GM15510 (cell line): ENCODE data around the gene AVPR2.

Experiments used
- POLR2A ChIP-seq: IDR thresholded peaks from 3 replicates; pipeline ENCODE4 v1.6.1; 2011; ENCODE audit warnings: borderline replicate concordance; ENCODE audit not compliant: insufficient read length; ENCODE audit errors: extremely low read depth

AVPR2 gene

DNA sequence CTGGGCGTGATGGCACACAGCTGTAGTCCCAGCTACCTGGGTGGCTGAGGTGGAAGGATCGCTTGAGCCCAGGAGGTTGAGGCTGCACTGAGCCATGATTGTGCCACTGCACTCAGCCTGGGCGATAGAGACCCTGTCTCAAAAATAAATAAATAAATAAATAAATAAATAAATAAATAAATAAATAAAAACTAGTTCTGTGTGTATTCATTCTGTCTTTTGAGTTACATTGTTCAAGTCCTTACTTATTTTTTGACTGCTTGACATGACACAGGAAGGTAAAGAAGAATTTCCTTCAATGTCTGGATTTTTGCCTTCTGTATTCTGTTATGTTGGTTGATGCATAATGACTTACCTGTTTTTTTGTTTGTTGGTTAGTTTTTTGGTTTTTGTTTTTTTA lies 32.6 kb downstream of the AVPR2 start:
- no peak for TF ChIP-seq POLR2A

DNA sequence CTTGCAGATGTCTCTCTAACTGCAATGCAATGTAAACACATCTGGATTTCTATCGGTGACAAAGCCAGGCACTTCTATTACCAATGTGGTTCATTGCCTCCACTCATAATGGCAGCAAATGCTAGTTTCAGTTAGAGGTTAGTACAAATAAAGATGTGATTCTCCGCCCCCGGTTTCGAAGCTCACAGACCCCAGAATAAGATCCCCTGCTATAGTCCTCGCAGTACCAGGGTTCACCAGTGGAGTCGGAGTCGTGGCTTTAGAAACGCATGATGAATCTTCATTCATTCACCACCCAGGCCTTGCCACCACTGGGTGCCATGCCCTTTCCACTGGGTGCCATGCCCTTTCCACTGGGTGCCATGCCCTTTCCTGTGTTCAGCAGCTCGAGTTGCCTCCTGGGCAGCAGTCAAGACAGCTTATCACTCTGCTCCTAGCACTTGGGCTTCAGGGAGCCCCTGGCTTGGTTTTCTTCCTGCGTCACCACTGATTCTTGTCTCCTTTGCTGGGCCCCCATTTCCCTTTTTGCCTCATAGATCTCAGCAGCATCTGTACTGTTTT lies 33.8 kb downstream of the AVPR2 start:
- no peak for TF ChIP-seq POLR2A

DNA sequence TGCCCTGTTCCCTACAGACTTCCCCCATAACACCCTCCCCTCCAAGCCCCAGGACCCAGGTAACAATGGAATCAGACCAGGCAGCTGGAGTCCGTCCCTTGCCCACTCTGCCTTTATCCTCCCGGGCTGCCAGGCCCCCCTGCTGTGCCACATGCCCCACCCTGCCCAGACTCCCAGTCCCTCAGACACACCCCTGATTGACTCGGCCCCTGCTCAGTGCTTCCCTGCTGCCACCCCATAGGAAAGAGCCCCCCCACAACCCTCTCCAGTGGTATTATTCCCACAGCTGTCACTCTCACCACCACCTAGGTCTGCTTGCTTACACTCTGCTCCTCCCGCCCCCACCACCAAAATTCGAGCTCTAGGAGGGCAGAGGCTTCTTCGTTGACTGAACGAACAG lies 35.1 kb downstream of the AVPR2 start:
- no peak for TF ChIP-seq POLR2A

DNA sequence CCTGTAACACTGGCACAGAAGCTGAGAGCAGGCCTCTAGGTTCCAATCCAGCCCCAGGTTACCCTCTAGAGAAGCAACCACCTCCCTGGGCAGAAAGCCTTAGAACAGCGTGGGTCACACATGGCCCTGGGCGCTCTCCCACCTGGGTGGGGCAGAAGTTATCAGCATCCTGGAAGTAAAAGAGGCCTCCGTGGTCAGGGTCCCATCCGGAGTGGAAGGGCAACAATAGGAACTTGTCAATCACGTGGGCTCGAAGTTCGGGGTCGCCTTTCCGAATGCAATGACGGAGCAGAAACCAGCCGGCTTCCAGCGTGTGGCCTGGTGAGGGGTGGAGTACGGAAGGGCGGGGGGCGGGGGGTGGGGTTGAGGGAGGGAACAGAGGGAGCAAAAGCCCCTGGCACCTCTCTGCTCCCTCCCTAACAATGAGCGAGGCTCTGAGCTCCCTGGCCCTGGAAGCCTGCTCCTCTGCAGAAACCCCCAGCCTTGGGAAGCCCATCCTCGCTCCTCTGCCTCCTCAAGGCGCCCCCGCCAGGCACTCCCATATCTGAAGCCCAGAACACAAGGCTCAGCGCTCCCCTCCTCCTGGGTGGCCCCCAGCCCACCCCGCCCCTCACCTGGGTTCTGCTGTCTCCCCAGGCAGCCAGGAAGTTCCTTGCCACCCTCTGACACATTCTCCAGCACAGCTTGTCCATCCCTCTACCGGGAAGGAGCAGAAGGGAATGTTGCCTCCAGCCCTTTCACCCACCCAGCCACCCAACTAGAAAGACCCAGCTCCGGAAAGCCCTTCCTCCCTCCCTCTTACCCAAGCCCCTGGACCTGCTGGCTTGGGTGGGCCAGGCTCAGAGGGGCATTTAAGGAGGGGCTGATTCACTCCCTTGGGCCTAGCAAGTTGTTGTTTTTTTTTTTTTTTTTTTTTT lies 37.1 kb downstream of the AVPR2 start:
- TF ChIP-seq POLR2A = no peak

DNA sequence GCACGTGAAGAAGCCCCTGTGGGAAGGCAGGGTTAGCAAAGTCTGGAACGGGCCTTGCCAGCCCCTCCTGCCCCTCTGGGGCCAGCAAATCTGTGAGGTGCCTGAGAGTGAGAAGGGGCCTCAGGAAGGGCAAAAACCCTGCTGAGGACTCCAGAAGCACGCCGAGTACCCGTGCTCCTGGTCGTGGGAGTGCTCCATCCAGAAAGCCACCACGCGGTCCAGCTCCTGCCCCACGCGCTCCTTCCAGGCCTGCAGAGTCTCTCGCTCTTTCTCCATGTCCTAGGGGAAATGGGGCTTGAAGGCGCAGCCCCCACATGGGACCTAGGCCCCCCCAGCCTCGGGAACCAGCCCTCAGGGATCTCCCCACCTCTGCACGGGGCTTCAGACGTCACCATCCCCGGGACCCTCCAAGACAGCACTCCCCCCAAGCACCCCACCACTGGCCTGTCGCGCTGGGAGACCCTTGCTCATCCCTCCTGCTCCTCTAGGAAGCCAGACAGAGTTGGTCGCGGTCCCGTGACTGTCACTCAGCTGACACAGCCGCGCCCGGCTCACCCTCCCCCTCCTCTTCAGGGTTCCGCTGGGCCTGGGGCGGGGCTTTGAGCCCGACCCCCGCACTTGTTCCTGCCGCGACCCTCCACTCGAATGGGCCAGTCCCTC lies 39.8 kb downstream of the AVPR2 start, which contains the start of gene RENBP:
RENBP (minus strand) TSS at position 504 of the 660 bp plus-strand sequence; CDS start at position 471, 33 bp downstream.
- no peak for TF ChIP-seq POLR2A

DNA sequence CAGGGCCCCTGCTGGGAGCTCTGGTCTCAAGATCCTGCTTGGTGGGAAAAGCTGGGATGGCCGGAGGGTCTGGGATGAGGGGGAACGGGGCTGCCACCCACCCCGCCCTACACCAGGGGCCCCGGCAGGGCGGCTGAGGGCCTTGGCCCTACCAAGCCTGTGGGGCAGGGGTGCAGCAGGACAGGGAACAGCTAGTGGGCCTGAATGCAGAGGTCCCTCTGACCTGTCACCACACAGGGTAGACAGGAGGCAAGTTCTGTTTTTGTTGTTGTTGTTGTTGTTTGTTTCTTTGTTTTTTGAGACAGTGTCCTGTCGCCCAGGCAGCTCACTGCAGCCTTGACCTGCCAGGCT lies 40.3 kb downstream of the AVPR2 start:
- no peak for TF ChIP-seq POLR2A

DNA sequence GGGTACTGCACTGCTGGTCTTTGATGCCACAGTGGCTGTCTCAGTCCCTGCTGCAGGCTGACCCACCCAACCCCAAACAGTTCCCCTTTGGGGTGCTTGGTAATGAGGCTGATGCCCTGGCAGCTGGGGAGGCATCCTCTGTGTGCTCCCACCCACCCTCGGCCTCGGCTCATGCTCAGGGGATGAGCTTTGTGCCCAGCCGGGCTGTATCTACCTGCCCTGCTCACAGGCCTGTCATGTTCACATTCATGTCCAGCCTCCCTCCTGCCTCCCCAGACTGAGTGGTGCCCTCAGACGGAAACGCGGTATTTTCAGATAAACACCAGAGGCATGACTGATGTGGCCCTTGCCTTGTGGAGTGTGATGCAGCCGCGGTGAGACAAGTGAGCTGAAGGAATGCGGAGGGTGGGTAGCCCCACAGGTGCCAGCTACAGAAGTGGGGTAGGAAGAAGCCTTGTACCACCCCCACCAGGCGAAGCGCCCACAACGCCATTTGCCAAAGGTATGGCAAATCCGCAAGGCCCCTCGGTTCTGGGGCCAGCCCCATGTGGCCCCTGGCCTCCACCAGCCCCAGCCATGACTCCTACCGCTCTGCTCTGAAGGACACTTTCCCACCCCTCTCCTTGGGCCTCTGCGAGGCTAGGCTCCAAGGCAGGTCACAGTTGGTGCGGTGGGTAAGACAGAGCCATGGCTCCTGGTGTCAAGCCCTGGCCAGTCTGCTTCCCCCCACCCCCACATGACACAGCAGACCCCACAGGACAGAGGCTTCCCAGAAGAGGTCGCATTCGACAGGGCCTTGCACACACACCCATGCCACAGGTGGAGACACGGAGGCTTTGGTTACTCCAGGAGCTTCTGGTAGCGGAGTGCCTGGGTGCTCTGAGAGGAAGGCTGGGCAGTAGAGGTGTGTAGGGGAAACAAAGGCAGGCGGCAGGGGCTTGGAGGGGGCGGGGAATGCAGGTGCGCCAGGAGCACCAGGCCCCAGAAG lies 41.8 kb downstream of the AVPR2 start:
- no peak for TF ChIP-seq POLR2A

DNA sequence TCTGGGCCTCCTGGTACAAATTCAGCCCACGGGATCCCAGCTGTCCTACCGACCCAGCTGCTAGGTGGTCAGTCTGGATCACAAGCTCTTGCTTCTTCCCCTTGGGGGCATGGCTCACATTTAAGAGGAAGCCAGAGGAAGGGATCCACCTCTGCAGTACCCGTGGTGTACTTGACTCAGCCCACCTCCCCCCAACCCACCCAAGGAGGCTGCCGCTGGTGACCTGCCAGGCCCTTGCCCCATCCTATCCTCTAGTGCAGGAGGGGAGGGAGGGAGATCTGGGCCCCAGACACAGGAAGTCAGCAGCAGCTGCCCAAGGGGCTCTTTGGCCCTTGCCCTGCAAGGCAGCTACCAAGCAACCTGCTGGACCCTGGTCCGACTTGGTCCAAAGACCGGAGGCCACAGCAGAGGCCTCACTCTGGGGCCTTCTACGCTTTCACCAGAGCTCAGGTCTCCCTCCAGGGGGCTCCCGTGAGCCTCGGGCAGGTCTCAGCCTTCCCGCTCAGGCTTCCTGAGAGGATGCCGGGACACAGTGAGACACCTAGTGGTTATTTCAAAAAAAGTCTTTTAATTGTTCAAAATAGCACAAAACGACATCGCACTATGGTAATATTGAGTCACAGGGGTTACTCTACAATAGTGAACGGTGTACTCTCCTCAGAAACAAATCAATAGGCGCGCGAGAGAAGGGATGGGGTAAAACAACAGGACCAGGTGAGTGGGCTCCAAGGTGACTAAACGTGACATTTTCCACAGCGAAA lies 42.7 kb downstream of the AVPR2 start:
- TF ChIP-seq POLR2A = no peak

DNA sequence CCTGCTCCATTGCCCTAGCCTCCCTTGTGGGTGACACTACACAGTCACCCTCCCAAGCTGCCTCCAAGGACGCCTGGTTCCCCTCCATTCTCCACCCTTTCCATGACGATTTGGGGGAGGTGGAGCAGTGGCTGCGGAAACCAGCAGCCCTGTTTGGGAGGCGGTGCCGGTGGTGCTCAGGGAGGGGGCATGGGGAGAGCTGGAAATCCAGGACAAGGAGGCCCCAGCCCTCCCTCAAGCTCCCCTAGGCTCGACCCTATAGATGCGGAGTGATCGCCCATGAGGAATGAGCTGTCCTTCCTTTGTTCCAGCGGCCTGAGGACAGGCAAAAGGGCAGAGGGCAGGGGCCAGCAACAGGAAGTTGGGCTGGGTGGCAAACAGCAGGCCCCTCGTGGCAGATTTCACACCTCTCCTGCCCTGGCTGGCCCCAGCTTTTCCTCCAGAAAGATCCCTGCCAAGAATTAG lies 43.6 kb downstream of the AVPR2 start:
- no peak for TF ChIP-seq POLR2A

DNA sequence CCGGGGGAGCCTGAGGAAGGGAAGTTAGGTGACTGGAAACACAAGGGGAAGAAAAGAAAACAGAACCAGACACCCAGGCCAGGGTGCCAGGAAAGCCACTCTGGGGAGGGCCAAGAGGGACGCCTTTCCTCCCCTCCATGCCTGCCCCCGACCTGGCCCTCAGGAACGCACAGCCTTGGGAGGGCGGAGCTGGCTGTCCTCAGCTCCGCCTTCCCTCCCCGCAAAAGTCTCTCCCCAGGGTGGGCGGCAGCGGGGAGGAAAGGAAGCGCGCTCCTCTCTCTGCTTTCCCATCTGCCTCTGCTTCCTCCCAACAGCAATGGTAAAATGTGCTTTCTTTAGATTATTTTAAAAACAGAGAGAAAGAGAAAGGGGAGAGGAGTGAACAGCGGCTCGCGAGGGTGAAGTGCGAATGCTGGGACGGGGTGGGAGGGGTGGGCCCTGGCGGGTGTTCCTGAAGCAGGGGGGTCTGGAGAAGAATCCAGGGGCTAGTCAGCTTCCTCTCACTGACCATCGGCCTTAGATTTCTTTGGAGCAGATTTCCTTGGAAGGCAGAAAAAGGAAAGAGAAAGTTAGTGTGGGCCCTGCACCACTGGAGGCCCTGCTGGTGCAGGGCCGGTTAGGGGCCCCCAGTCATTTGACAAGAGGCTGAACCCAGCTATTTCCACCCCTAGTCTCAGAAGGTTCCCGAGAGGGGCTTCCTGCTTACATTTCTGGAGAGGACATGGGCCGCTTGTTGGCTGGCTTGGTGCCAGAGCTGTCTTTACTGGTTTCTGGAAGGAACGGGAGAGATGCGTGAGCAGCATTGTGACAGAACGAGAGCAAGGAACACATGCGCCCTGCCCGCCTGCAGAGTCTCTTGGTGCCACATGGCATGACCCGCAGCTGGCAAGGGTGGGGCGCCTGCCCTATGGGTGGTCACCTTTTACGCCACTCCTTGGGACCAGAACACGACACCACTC lies 44.7 kb downstream of the AVPR2 start:
- no peak for TF ChIP-seq POLR2A

DNA sequence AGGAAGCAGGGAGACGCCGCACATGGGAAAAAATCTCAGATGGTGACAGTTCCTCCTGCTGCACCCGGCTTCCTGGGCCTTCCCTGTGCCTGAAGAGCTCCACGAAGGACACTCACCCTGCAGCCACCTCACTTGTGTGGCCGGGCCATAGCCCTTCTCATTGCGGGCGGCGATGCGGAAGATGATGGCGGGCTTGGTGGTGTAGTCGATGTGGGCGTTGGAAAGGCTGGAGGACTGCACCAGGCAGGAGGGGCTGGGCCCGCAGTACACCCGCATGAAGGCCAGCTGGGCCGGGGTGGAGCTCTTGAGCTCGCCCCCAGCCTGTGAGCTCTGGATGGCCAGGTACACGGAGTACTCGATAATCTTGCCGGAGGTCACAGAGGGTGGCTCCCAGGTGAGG lies 45.7 kb downstream of the AVPR2 start:
- TF ChIP-seq POLR2A = no peak

DNA sequence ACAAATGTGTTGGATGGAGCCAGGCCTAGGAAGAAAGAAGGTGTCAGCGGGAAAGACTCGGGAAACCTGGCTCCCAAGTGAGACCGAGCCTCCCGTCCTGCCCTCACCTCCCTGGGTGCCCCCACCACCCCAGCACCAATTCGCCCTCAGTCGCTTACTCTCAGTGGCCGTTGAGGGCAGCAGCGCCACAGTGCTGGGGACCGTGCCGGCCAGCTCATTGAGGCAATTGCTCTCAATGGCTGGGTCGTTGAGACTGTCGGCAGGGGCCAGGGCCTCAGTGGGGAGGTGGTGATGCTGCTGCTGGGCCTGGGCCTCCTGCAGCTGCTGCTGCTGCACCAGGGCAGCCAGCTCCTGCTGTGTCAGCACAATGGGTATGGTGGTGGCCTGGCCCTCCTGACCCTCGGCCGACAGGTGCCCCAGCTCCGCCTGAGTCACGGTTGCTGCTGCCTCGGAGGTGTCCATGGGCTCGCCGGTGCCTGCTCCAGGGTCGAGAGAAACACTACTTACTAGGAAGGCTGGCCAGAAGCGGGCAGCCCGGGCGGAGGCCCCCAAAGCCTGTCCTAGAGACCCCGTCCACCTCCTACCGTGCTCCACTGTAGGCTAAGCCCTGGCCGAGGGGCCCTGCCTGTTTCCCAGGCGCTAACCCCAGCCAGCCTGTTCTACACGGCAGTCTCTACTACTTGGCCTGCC lies 47.4 kb downstream of the AVPR2 start:
- TF ChIP-seq POLR2A = no peak
